Midbrain (tissue), 1 donor: ENCODE results near the gene ERC2.

Experiments used
- DNase-seq: peaks from one replicate; lab custom pipeline; 2025; lab: John Stamatoyannopoulos, UW

ERC2 gene

DNA sequence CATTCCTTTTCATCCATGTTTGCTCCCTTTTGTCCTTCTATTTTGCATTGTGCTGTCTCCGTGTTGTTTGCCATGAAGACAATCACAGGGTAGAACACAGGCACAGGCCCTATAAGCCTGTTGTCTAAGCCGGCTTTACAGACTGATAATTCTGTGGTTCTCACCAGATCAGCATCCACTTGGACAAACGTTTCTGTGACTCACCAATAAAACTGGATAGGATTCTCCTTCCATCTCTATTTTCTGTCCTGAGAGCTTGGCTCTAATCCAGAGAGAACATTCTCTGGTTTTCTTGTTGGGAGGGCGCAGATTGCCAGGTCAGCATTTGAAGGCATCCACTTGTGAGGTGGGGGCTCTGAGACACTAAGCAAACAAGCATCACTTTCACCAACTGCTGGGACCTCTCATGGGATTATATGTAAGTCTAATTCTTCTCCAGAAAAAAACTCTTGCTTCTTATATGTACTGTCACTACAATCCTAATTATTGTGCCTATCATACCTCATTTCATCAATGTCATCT lies 101.6 kb downstream of the ERC2 start:
- DNase-seq = no peak

DNA sequence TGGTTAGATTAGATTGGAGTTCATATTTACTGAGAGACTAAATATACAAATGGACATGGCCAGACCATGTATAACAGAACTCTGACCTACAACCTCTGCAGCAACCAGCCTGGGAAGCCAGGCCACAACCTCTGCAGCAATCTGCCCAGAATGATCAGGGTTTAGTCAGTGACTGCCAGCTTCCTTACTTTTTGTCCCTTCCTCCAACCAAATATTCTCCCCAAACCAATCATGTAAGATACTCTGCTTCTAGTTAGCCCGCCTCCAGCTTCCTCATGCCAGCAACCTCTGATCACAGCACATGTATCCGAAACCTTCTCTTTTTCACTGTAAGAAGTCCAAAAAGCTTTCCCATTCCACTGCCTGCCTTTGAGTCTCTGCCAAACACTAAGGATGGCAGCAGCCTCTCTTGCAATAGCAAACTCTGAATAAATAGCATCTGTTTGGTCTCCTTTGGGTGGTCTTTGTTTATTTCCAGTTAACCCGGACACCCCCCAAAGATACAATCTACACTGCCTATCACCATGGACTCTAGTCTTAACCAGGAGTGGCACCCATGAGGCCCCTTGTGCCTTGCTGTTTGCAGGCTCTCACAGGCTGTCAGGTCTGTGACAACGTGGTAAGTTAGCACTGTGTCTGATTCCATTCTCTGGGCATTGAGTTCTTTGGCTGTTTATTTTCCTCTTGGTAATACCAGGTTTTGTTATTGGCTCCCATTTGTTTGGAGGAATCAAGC lies 102.2 kb downstream of the ERC2 start:
- DNase-seq = peak; percentile 31

DNA sequence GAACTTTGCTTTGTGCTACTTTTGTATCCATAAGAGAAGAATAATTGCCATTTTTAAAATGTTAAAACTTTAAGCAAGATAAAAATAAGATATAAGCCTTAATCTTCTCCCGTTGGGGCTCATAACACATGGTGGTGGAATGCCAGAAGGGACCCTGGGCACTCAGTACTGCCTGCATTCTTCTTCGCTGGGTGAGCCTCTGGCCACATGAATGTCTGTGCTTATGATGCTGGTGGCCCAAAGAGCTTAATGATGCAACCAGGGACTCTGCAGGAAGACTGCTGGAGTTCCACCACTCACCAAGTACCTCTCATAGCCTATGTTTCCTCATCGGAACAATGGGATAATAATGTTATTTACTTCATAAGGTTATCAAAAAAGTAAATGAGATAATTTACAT lies 103.6 kb downstream of the ERC2 start:
- DNase-seq = no peak

DNA sequence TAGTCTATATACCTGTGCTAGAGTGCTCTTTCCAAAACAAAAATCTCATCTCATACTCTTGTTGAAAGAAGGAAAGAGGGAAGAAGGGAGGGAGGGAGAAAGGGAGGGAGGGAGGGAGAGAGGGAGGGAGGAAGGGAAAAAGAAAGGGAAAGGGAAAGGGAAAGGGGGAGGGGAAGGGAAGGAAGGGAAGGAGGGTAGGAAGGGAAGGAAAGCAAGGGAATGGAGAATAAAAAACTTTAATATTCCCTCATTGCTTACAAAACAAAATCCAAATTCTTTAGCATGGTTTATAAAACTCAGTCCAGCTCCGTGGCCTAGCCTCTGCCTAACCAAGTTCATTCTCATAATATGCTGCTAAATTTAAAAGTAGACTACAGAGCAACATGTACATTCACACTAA lies 104.5 kb downstream of the ERC2 start:
- DNase-seq = no peak

DNA sequence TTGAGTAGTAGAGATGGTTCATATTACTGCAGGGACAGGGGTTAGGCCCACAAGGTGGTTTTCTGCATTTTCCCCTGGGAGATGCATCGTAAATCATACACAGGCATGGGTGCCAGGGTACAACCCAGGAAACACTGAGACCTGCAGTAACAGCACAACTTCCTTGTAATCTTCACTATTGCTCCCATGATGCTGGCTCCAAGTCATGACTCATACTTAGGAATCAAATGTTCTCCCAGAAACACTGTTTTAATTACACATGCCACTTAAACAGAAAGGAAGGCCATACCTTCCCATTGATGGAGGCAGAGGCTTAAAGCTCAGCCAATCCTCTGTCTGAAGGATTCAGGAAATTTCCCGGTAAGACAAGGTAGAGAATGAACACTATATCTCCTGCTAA lies 106.5 kb downstream of the ERC2 start:
- no peak for DNase-seq

DNA sequence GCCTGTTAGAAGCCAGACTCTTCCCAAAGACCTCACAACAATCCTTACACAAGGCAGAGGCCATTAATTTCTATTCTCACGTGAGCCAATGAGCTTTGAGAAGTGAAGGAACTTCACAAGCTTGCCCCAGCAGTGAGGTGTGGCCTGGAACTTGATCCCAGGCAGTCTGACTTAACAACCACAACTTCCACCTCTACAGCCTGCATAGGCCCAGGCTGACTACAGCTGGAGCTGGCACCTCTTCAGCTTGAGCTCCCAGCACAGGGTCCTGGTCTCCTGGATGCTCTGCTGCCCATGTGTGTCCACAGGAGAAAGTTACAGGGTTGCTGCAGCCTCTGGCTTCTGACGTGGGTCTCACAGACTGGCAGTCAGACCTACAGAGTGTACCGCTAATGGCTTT lies 111.0 kb downstream of the ERC2 start:
- DNase-seq = no peak

DNA sequence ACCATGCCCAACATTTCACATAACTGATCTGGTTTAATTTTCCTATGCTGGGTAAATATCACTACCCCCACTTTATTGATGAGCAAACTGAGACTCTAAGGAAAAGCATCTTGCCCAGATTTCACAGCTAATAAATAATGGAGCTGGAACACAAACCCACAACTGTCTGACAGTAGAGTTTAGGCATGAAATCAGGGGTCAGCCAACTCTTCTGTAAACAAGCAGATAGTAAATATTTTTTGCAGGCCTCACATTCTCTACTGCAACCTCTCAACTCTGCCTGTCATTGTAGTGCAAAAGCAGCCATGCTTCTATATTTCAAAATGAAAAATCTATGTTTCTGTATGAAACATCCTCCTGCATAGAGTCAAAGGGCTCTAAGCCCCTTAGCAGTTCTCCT lies 111.5 kb downstream of the ERC2 start:
- DNase-seq = no peak

DNA sequence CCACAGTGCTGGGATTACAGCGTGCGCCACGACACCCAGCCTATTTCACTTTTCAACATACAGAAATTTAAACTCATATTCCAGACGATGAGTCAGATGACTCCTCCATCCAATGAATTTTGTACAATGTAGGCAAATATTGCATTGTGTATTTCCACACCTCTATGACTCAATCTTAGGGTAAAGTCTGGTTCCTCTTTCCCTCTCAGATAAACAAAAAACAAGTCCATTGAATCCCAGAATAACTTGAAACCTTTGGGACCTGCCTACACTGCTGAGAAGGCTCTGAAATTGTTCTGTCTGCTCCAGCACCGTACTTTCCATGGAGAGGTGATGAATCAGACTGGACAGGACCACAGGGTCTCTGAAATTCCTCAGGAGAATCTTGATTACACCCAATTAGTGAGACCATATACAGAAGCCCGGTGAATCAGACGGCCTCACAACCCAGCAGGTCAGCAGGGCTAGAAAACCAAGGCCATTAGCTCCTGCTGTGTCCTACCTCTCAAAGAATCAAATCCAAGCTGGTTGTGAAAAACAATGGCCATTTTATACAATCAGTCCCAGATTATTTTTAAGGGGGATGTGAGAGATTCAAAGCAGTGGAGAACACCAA lies 112.6 kb downstream of the ERC2 start:
- no peak for DNase-seq

DNA sequence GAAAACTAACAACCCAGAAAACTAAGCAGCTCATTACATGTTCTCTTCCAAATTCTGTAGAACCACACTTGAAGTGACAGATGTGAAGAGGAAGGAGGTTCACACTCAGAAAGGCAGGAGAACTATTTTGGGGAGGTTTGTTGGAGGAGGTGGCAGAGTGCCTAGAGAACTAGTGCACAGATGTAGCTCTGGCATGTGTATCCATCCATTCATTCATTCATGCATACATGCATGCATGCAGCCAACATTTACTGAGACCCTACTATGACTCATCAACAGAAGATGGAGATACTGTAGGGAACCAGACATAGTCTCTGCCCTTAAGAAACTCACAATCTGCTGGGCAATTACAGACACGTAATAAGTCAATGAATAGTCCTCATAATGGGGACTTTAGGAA lies 116.7 kb downstream of the ERC2 start:
- no peak for DNase-seq

DNA sequence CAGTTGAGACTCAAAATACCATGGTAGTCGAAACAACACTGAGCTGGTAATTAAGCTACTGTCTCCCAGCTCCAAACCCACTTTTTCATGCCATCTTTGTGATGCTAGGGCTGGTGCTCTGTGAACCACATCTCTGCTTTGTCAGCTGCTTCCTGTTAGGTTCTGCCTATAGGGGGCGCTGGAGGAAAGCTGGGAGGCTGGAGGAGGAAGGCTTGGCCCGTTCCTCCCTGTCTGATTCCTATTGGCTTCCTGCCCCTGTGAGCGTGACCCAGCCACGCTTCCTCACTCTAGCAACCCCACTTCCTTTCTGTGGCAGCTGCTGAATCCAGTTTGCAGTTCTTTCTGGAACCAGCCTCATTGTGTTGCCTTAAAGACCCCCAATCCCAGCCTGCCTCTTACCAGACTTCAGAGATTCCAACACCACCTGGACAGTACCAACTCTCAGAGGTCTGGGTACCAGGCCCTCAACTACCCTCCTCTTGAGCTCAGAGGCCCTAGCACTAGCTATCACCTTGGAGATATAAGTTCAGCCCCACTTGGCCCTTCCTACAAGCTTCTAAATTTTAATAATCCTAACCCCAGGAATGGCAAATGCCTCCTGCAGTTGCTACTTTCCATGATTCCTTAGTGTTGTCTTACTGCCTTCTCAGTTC lies 120.9 kb downstream of the ERC2 start:
- DNase-seq = peak; percentile 88

DNA sequence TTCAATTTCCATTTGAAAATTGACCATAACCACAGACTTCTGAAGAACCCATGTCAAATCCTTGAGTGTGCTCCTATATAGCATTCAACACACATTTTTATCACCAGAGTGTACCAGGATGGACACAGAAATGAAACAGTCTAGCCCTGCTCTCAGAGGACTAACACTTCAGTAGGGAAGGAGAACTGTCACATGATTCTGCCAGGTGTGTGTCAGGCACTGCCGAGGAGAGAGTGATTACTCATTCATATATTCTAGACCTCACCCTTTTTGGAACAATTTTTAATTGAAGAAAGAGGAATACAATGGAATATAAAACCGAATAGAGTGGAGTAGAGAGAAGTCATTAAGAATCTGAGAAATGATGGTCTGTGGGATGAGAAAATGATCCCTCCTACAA lies 125.8 kb downstream of the ERC2 start:
- DNase-seq = no peak

DNA sequence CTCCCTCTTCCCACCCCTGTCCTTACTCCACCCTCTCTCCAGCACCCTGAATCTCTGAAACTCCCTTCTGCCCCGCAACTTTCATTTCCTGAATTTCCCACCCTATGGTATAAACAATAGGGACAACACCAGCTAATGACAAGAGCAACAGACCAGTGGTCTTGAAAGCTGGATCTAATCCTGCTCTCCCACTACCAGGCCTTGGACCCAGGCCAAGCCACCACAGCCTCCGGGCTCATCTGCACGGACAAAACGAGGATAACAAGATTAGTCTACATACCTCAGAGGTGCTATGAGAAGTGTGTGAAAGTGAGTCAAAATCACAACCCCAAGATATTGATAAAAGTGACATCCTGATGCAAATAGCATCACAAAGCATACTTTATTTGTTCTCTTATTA lies 128.6 kb downstream of the ERC2 start:
- DNase-seq = no peak

DNA sequence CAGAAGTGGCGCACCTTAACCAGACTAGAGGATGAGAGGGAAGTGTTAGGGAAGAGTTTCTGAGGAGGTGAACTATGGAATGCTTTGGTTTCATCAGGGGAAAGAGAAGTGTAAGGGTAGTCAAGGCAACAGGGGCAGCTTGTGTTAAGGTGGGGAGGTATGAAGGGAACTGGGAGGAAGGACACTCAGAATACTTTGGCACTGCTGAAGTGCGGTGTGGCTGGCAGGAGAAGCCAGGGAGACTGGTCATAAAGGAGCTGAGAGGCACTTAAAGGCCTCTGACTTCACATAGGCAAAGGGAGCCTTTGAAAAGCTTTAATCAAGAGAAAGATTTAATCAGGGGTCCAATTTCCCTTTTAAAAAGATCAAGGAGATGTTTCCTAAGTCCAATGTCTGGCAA lies 129.0 kb downstream of the ERC2 start:
- DNase-seq = no peak

DNA sequence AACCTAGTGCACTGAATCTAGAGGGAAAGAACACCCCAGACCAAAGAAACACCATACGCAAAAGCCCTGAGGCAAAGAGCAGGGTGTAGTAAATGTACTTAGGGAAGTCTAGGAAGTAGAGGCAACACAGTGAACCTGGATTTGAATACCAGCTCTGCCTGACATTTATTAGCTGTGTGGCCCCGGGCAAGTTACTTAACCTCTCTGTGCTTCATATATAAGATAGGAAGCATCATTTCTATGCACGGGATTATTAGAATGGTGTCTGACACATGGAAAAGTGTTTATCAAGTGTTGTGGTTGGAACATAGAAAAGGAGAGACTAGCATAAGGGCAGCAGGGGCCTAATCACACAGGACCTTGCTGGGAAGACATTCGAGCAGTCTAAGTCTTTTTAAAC lies 132.2 kb downstream of the ERC2 start:
- no peak for DNase-seq

DNA sequence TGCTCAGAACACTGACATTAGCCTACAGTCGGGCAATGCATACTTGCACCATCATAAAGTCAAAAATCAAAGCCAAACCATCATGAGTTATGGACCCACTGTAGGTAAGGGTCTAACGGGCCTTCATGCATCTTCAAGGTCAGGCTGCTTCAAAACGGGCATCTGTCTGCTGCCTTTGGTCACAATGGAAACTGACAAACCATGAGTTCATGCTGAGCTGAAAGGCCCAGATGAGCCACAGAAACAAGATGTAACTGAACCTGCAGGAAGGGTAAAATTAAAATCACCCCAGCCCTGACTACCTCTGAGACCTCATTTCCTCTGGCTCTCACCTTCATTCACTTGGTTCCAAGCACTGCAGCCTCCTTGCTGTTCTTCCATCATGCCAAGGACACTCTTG lies 143.8 kb downstream of the ERC2 start:
- DNase-seq = no peak

DNA sequence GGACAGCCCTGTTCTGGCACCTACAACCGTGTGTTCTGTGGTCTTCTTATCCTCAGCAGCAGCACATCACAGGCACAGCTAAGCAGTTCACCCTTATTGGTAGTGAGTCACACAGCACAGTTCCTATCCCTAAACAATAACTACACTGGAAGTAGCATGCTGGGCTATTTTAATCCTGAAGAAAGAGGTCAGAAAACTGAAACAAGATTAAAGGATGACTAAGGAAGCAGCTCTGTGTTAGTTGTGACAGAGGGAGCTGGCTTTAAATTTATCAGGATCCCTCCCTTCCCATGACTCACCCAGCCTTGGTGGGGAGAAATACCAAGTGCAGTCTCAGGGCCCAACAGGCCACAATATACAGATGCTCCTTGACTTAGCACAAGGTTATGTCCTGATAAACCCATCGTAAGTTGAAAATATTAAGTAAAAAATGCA lies 144.3 kb downstream of the ERC2 start:
- no peak for DNase-seq

DNA sequence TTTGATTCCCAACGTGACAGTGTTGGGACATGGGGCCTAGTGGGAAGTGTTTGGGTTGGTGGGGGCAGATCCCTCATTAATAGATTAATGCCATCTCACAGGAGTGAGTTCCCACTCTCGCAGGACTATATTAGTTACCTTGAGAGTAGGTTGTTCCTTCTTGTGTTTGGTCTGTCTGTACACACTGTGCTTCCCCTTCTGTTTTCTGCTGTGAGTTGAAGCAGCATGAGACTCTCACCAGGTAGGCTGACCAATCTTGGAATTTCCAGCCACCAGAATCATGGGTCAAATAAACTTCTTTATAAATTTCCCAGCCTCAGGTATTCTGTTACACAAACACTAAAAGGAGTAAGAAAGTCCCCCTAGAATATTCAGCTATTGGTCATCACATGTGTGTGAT lies 145.4 kb downstream of the ERC2 start:
- DNase-seq = no peak

DNA sequence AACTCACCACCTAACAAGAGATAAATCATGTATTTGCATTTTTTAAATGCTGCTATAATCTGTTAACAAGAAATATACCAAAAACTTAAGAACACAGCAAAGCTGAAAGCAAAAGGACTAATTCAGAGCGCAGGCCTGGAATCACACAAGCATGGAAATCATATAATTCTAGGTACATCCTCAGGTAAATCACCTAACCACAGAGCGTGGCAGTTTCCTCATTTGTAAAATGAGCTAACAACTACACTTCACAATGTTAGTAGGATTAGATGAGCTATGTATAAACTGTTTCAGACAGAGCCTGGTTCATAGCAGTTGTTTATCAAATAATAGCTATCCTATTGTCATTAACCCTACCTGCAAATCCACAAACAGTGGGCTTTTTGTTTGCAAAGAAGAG lies 146.4 kb downstream of the ERC2 start:
- DNase-seq = no peak

DNA sequence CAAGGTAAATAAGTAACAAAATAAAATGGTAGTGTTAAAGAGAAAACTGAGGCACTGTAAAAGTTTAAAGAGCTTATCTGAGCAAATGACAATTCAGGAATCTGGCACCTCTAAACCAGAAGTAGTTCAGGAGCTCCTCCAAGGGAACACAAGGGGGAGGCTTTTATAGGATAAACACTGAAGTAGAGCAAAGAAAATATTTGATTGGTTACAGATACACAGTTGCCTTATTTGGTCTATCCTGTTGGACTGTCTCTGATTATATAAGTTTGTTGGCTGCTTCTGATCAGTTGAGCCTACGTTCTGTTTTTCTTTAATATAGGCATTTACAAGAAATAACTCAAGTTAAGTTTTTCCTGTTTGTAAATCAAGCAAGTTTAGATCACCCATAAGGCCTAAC lies 146.9 kb downstream of the ERC2 start:
- no peak for DNase-seq

DNA sequence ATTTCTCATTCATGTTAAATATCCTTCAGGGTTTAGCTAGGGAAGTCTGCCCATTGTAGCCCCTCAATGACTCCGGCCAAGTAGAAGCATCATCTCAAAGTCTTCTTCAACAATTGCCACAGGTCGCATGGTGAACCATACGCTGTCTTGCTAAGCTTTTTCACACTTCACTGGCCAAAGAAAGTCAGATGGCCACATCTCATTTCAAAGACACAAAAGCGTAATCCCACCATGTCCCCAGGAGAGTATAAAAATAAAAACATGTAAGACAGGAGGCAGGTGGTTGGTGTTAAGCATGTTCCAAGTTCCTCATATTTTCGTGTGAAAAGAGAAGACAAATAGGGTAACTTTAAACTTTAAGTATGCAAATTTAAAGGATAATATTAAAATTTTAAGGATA lies 147.4 kb downstream of the ERC2 start:
- no peak for DNase-seq

DNA sequence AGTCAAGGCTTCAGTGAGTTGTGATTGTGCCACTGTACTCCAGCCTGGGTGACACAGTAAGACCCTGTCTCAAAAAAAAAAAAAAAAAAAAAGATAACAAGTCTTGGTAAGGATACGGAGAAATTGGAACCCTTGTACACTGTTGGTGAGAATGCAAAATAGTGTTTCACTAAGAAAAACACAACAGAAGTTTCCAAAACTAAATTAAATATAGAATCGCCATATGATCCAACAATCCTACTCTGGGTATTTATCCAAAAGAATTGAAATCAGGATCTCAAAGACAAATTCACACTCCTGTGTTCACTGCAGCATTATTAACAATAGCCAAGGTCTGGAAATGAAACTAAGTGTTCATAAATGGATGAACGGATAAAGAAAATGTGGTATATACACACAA lies 149.4 kb downstream of the ERC2 start:
- DNase-seq = no peak

DNA sequence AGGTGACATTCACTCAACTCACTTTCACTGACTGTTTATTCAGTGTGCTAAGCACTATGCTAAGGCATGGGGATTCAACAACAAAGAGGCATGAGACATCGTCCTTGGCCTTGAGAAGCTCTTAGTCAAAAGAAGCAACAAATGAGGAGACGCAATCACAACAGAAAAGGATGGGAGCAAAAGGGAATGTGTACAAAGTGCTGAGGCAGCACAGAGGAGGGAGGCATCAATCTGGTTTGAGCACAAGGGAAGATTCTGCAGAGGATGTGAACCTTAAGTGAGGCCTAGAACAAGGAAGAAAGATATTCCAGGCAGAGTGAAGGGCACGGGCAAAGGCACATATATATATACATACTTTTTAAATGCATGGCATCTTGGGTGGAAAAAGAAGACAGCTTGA lies 151.3 kb downstream of the ERC2 start:
- DNase-seq = no peak

DNA sequence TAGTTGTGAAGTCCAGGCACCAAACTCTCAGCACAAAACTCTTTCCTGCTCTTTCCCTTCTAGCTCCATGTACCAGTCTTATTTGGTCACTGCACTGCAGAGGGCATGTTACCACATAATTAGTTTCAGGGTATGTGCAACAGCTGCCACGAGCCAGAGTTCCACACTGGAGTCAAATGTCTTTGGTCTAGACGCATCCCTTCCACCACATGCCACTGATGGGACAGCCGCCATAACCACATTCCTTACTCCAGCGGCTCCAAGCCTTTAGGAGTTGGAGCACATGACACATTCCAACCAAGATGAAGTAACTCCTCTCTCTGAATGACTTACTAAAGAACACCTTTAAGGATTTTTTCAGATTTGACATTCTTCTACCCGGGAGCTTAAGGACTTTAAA lies 153.4 kb downstream of the ERC2 start:
- no peak for DNase-seq
